Spleen (tissue), 11 donors: ENCODE measurements around the gene TNPO3. TPM values are rescaled to one million over a fixed set of nuclear protein-coding genes. Genes with fewer than 3 reads are reported as not detected.
A peak's percentile ranks its signal among the peaks of the same experiment; 100 is the strongest.

Source experiments
- DNase-seq: peaks from one replicate; pipeline ENCODE4 v3.0.0-alpha.2; 2020
- H3K27ac ChIP-seq, 8 donors: fragments of 200-600 bp; sonication (generic) in 7 of 8; 1 replicate in 4 of 8; 2 replicates in 4 of 8; pipeline versions ENCODE4 v1.5.0 to v1.8.0; 2016 to 2021; ENCODE audit warnings: inconsistent platforms in 4 of 8, mild to moderate bottlenecking in 4 of 8, moderate library complexity in 1 of 8
- H3K27me3 ChIP-seq, 7 donors: fragments of 200-600 bp; sonication (generic) in 6 of 7; replicated peaks in 1 of 7; 1 replicate in 4 of 7; 2 replicates in 3 of 7; pipeline versions ENCODE4 v1.5.0 to v1.8.0; 2016 to 2021; ENCODE audit warnings: inconsistent platforms in 3 of 7, mild to moderate bottlenecking in 1 of 7
- H3K36me3 ChIP-seq, 6 donors: fragments of 200-600 bp; sonication (generic) in 5 of 6; 1 replicate in 4 of 6; 2 replicates in 2 of 6; pipeline versions ENCODE4 v1.5.0 to v1.8.0; 2016 to 2021; ENCODE audit warnings: inconsistent platforms in 2 of 6
- H3K4me1 ChIP-seq, 6 donors: fragments of 200-600 bp; sonication (generic) in 5 of 6; 1 replicate in 3 of 6; 2 replicates in 3 of 6; pipeline versions ENCODE4 v1.5.0 to v1.8.0; 2016 to 2021; ENCODE audit warnings: inconsistent platforms in 3 of 6
- H3K4me3 ChIP-seq, 8 donors: fragments of 200-600 bp; sonication (generic) in 7 of 8; 1 replicate in 4 of 8; 2 replicates in 4 of 8; pipeline versions ENCODE4 v1.5.0 to v1.8.0; 2016 to 2021; ENCODE audit warnings: inconsistent platforms in 4 of 8, mild to moderate bottlenecking in 4 of 8, moderate library complexity in 2 of 8
- H3K9me3 ChIP-seq, 8 donors: fragments of 200-600 bp; sonication (generic) in 7 of 8; 1 replicate in 4 of 8; 2 replicates in 4 of 8; pipeline versions ENCODE4 v1.5.0 to v1.8.0; 2016 to 2021; ENCODE audit warnings: inconsistent platforms in 4 of 8
- POLR2A ChIP-seq, 3 donors: fragments of 450-650 bp; IDR thresholded peaks; one replicate each; pipeline ENCODE4 v1.5.1; 2017; ENCODE audit warnings: antibody characterized with exemption in 3 of 3, mild to moderate bottlenecking in 1 of 3
- POLR2AphosphoS5 ChIP-seq, 3 donors: sonication (generic); formaldehyde crosslinking; IDR thresholded peaks; one replicate each; pipeline ENCODE4 v1.5.1; 2017; ENCODE audit warnings: antibody characterized with exemption in 3 of 3
- WGBS, 5 donors: extraction: QIAGEN DNeasy Blood & Tissue Kit in 3 of 5; methylation state at CpG; one replicate each; pipeline versions ENCODE4 v1.1.5 to v1.1.7; 2013 to 2018; 5-methylcytosine and 5-hydroxymethylcytosine counted together
- intact Hi-C: fragments of 100-400 bp; cut with DNase I; formaldehyde crosslinking; loops from one replicate; pipeline ENCODE4 v1.15.0; 2023; ENCODE audit warnings: low total_unique reads
- polyA plus RNA-seq, 3 donors: library from polyadenylated mRNA; stranded (reverse); fragments of 200-250 nt; gene quantifications; one replicate each; pipeline ENCODE4 v1.2.1, GENCODE V29; 2013
- total RNA-seq, 7 donors: library from RNA; depleted of rRNA in 3 of 7; stranded (reverse); fragments of >200 nt in 3 of 7; fragmentation: NEBNext Ultra II Directional in 4 of 7; extraction: Animal tissue kit (Norgen Biotek cat#: 25700) in 4 of 7; gene quantifications; one replicate each; pipeline versions ENCODE4 v1.1.0 to v1.2.1, GENCODE V29; 2016 to 2021
- TF ChIP-seq, protein P1 (sequence below), 11 experiments: fragments of 200-600 bp in 7 of 11; fragments of 450-650 bp in 4 of 11; sonication (generic) in 4 of 11; IDR thresholded peaks in 8 of 11; conservative IDR thresholded peaks in 3 of 11; 1 replicate in 7 of 11; 2 replicates in 4 of 11; pipeline versions ENCODE4 v1.4.0 to v1.8.0; 2016 to 2021; ENCODE audit warnings: antibody characterized with exemption in 11 of 11, inconsistent platforms in 4 of 11, mild to moderate bottlenecking in 1 of 11
- donor health status: healthy with polysubstance abuse.
- donor health status: DM: no; HTN: no; CAD: no; lungs with moderate emphysema.
- donor health status: DM: no; HTN: no; CAD: no.
- donor health status: Bipolar disorder and iron deficiency.
- donor health status: healthy.
- donor health status: DM: no; HTN: no; CAD: no.
- donor health status: DM: yes; HTN: yes; CAD: no.

TNPO3 gene
- total and polyA plus RNA-seq, 10 donors: 11.2 to 49.0 (median 35.1) TPM

DNA sequence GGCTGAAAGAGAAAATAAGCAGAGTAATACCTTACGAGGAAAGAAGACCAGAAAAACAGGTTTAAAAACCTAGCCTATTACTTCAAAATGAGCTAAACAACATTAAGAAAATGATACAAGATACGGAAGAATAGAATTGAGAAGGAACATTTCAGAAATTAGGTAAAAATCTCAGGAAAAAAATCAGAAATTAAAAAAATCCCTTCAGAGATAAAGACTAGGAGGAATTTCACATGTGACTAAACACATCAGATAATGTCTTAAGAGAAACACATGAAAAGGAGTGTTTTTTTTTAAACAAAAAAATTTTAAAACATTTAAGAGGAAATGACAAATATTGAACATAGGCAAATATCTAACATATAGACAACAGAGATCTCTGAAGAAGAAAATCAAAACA, 33.3 kb downstream of the TNPO3 start:
- TF ChIP-seq POLR2A (IDR thresholded peaks at IDR 0.05): no peak
- TF ChIP-seq, protein P1, sequence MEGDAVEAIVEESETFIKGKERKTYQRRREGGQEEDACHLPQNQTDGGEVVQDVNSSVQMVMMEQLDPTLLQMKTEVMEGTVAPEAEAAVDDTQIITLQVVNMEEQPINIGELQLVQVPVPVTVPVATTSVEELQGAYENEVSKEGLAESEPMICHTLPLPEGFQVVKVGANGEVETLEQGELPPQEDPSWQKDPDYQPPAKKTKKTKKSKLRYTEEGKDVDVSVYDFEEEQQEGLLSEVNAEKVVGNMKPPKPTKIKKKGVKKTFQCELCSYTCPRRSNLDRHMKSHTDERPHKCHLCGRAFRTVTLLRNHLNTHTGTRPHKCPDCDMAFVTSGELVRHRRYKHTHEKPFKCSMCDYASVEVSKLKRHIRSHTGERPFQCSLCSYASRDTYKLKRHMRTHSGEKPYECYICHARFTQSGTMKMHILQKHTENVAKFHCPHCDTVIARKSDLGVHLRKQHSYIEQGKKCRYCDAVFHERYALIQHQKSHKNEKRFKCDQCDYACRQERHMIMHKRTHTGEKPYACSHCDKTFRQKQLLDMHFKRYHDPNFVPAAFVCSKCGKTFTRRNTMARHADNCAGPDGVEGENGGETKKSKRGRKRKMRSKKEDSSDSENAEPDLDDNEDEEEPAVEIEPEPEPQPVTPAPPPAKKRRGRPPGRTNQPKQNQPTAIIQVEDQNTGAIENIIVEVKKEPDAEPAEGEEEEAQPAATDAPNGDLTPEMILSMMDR (IDR thresholded peaks at IDR 0.05 in 8 of 11, conservative IDR thresholded peaks at IDR 0.05 in 3 of 11): no peak
- TF ChIP-seq POLR2AphosphoS5 (IDR thresholded peaks at IDR 0.05): no peak
- H3K27me3 ChIP-seq: no peaks in the 10 kb centered on the region
- intact Hi-C loops: no loop called here

DNA sequence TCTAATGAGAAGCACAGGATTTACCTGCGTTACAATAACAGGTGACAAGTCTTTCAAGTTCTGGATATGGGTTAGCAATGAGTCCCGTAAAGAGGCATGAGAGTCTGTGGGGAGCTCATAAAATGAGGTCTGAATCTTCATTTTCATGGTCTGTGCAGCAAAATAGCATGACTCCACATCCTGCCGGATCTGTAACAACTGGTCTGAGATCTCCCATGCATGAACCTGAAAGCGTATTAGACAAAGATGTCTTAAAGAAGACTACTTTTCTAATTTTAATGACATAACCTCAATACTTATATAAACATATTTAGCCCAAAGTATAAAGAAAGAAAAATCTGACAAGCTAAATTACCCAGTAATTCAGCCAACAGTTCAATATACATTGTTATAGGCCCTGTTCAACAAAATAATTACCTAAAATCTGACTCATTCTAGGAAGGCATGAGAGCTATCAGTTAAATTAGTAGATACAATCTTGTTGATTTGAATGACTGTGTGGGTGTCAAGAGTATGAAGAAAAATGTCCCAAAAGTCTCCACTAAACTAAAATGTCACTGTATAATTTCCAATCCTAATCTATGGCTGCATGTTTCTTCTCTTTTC, 36.9 kb downstream of the TNPO3 start:
- H3K36me3 ChIP-seq: peaks cover 0 to 63% (median 38%) of the 10 kb centered on the region in 6 donors
- H3K4me3 ChIP-seq: no peak overlapping the region
- no peaks in the 10 kb centered on the region for H3K9me3 ChIP-seq
- intact Hi-C loops: no loop called here
- H3K27ac ChIP-seq: peak overlapping the region in 7 of 8 donors; percentile 0 to 43 (median 15)
- no peak for TF ChIP-seq POLR2A (IDR thresholded peaks at IDR 0.05)
- TF ChIP-seq POLR2AphosphoS5 (IDR thresholded peaks at IDR 0.05): no peak
- TF ChIP-seq, protein P1 (IDR thresholded peaks at IDR 0.05 in 8 of 11, conservative IDR thresholded peaks at IDR 0.05 in 3 of 11): no peak
- DNase-seq: no peak
- peaks cover 0 to 79% (median 4%) of the 10 kb centered on the region in 6 donors for H3K4me1 ChIP-seq
- 83 to 87% (median 87%) methylated on average over 4 of the region's 4 CpGs for WGBS, 5 donors
- no peaks in the 10 kb centered on the region for H3K27me3 ChIP-seq

More for the DNA sequence above, 33.3 kb downstream of the TNPO3 start:
- no peak overlapping the region for H3K4me3 ChIP-seq
- peaks cover 0 to 81% (median 12%) of the 10 kb centered on the region in 6 donors for H3K4me1 ChIP-seq
- H3K36me3 ChIP-seq: peaks cover 0 to 32% (median 7%) of the 10 kb centered on the region in 6 donors
- no peak overlapping the region for H3K27ac ChIP-seq
- 95 to 98% (median 96%) methylated on average over 2 of the region's 2 CpGs for WGBS, 5 donors
- no peaks in the 10 kb centered on the region for H3K9me3 ChIP-seq
- DNase-seq: no peak

DNA sequence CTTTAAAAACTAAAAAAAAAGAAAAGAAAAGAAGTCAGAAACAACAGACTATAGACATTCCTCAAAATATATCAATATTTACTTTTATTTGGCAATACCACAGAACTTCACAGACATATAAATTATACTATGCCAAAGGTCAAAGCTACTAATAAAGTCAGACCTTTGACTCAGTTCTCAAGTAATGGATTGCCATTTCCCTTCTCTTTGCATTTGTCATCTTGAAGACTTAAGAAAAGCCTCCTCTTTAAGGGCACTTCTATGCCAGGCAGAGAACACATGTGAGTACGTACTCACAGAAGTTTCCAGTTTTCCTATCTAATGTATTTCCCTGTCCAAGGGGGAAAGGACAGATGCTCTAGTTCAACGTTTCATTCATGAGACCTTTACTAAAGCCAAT, 37.6 kb downstream of the TNPO3 start:
- DNase-seq: no peak
- Histone ChIP-seq H3K27me3 (no peaks in the 10 kb centered on the region), H3K27ac (peak overlapping the region in 4 of 8 donors; percentile 15 to 43 (median 30)), H3K36me3 (peaks cover 0 to 70% (median 42%) of the 10 kb centered on the region in 6 donors), H3K9me3 (no peaks in the 10 kb centered on the region), H3K4me3 (no peak overlapping the region), H3K4me1 (peaks cover 0 to 79% (median 7%) of the 10 kb centered on the region in 6 donors)
- TF ChIP-seq, protein P1 (IDR thresholded peaks at IDR 0.05 in 8 of 11, conservative IDR thresholded peaks at IDR 0.05 in 3 of 11): no peak
- TF ChIP-seq POLR2A (IDR thresholded peaks at IDR 0.05) (no peak), POLR2AphosphoS5 (IDR thresholded peaks at IDR 0.05) (no peak)
- 71 to 82% (median 76%) methylated on average over 2 of the region's 2 CpGs for WGBS, 5 donors
- intact Hi-C loops: no loop called here

DNA sequence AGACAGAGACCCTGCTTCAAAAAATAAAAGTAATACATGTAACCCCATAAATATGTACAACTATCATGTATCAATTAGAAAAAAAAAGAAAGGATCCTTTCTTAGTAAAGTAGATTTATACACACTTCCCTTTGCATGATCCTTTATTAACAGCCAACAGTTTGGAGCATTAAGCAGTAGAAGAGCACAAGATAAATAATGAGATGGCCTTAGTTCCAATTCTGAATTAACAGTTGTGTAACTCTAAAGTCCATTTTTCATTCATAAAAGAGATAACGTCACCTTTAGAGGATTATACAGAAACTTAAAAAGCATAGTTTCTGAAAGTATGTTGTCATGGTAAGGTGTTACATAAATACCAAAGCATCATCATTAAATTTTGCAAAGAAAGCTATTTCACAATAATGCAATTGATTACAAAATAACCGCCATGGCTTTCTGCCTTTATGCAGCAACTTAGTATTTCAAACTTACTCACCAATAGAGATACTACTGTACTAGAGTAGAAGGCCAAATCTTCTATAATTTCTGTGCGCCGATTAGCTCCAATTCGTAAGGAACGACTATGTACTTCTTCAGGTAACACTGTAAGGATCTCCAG, 40.3 kb downstream of the TNPO3 start:
- 73 to 97% (median 90%) methylated on average over 6 of the region's 6 CpGs for WGBS, 5 donors
- Histone ChIP-seq H3K4me3 (no peak overlapping the region), H3K9me3 (no peaks in the 10 kb centered on the region), H3K27ac (peak overlapping the region in 3 of 8 donors; percentile 25 to 56 (median 29)), H3K4me1 (peaks cover 0 to 70% (median 13%) of the 10 kb centered on the region in 6 donors), H3K27me3 (no peaks in the 10 kb centered on the region), H3K36me3 (peaks cover 0 to 88% (median 43%) of the 10 kb centered on the region in 6 donors)
- no peak for DNase-seq
- TF ChIP-seq POLR2A (IDR thresholded peaks at IDR 0.05) (no peak), POLR2AphosphoS5 (IDR thresholded peaks at IDR 0.05) (no peak)
- TF ChIP-seq, protein P1 (IDR thresholded peaks at IDR 0.05 in 8 of 11, conservative IDR thresholded peaks at IDR 0.05 in 3 of 11): no peak
- intact Hi-C loops: no loop called here
